ENCODE measurements around the gene SYVN1.

SYVN1 gene

GRCh38 chr11:65114538-65115171, 19.7 kb downstream of the SYVN1 start:
- H2AFZ ChIP-seq = no peak overlapping the region
- no peaks in the 10 kb centered on the region for H3K27me3 ChIP-seq (ENCODE audit: control insufficient read depth, insufficient read depth, low read length)
- TF ChIP-seq CTCF (IDR thresholded peaks at IDR 0.05) = no peak
- H3K27ac ChIP-seq = no peak overlapping the region
- H3K4me1 ChIP-seq = peaks cover 5% of the 10 kb centered on the region
- H3K9ac ChIP-seq = no peak overlapping the region
- no peak overlapping the region for H3K4me2 ChIP-seq (ENCODE audit: low read length)
- H3K36me3 ChIP-seq (ENCODE audit: control insufficient read depth, insufficient read depth, low read length) = no peaks in the 10 kb centered on the region
- peaks cover 2% of the 10 kb centered on the region for H3K79me2 ChIP-seq
- no peaks in the 10 kb centered on the region for H3K9me3 ChIP-seq (ENCODE audit: control insufficient read depth, low read length)
- no peak overlapping the region for H3K4me3 ChIP-seq (ENCODE audit: low read depth, low read length)

GRCh38 chr11:65113839-65114238, 20.5 kb downstream of the SYVN1 start:
- Histone ChIP-seq H3K4me2 (ENCODE audit: low read length) (peak overlapping the region; percentile 84), H2AFZ (no peak overlapping the region), H3K9me3 (ENCODE audit: control insufficient read depth, low read length) (no peaks in the 10 kb centered on the region), H3K79me2 (peaks cover 2% of the 10 kb centered on the region), H3K27me3 (ENCODE audit: control insufficient read depth, insufficient read depth, low read length) (no peaks in the 10 kb centered on the region), H3K27ac (no peak overlapping the region), H3K36me3 (ENCODE audit: control insufficient read depth, insufficient read depth, low read length) (no peaks in the 10 kb centered on the region), H3K4me1 (peaks cover 5% of the 10 kb centered on the region), H3K4me3 (ENCODE audit: low read depth, low read length) (no peak overlapping the region), H3K9ac (no peak overlapping the region)
- no peak for TF ChIP-seq CTCF (IDR thresholded peaks at IDR 0.05)

- Histone ChIP-seq H3K36me3 (ENCODE audit: control insufficient read depth, insufficient read depth, low read length) (no peaks in the 10 kb centered on the region), H3K4me3 (ENCODE audit: low read depth, low read length) (peak overlapping the region; percentile 68), H3K4me1 (peaks cover 5% of the 10 kb centered on the region), H2AFZ (peak overlapping the region; percentile 70), H3K27me3 (ENCODE audit: control insufficient read depth, insufficient read depth, low read length) (no peaks in the 10 kb centered on the region), H3K27ac (peak overlapping the region; percentile 69), H3K79me2 (peaks cover 2% of the 10 kb centered on the region), H3K4me2 (ENCODE audit: low read length) (peak overlapping the region; percentile 84), H3K9me3 (ENCODE audit: control insufficient read depth, low read length) (no peaks in the 10 kb centered on the region), H3K9ac (no peak overlapping the region)
- TF ChIP-seq CTCF (IDR thresholded peaks at IDR 0.05) = no peak
Observed at GRCh38 chr11:65113361-65113756, 21.0 kb downstream of the SYVN1 start.

GRCh38 chr11:65112546-65113360, 21.6 kb downstream of the SYVN1 start:
- Histone ChIP-seq H3K4me3 (ENCODE audit: low read depth, low read length) (peak overlapping the region; percentile 68), H3K27me3 (ENCODE audit: control insufficient read depth, insufficient read depth, low read length) (no peaks in the 10 kb centered on the region), H3K9ac (no peak overlapping the region), H2AFZ (peak overlapping the region; percentile 70), H3K36me3 (ENCODE audit: control insufficient read depth, insufficient read depth, low read length) (no peaks in the 10 kb centered on the region), H3K9me3 (ENCODE audit: control insufficient read depth, low read length) (no peaks in the 10 kb centered on the region), H3K4me2 (ENCODE audit: low read length) (peak overlapping the region; percentile 84), H3K79me2 (peaks cover 2% of the 10 kb centered on the region), H3K27ac (peak overlapping the region; percentile 69), H3K4me1 (peaks cover 5% of the 10 kb centered on the region)
- TF ChIP-seq CTCF (IDR thresholded peaks at IDR 0.05) = peak; percentile 79

Measured in parathyroid adenoma (tissue), 2 donors.